GM18520 (cell line): Measurements from ENCODE around the gene CCRL2.

ENCODE experiments used
- ATAC-seq: cut with Tn5 transposase; IDR thresholded peaks from one replicate; pipeline ENCODE4 v1.9.1; 2021; ENCODE audit not compliant: unreplicated experiment

Gene CCRL2

GRCh38 chr3:46406788-46407611, at the start of gene CCRL2, which contains the start of gene CCR5AS:
TSS of gene CCRL2 (plus strand) at chr3:46407259. CDS start at chr3:46408080, 821 bp downstream.
TSS of gene CCR5AS (minus strand) at chr3:46407066.
- no peak for ATAC-seq

- ATAC-seq = no peak
Observed at GRCh38 chr3:46358466-46358865, 48.6 kb upstream of the CCRL2 start.

GRCh38 chr3:46359733-46360493, 47.1 kb upstream of the CCRL2 start:
- no peak for ATAC-seq

GRCh38 chr3:46360907-46361306, 46.2 kb upstream of the CCRL2 start:
- no peak for ATAC-seq

- ATAC-seq = no peak
Observed at GRCh38 chr3:46361408-46362283, 45.4 kb upstream of the CCRL2 start.

GRCh38 chr3:46365041-46365440, 42.0 kb upstream of the CCRL2 start:
- no peak for ATAC-seq

- no peak for ATAC-seq
Observed at GRCh38 chr3:46365737-46366524, 41.1 kb upstream of the CCRL2 start.

- no peak for ATAC-seq
Observed at GRCh38 chr3:46367811-46368210, 39.2 kb upstream of the CCRL2 start.

GRCh38 chr3:46368569-46368968, 38.5 kb upstream of the CCRL2 start:
- no peak for ATAC-seq

GRCh38 chr3:46369151-46369550, 37.9 kb upstream of the CCRL2 start:
- ATAC-seq = no peak

- peak; percentile 63 for ATAC-seq
Observed at GRCh38 chr3:46369675-46370132, 37.4 kb upstream of the CCRL2 start.

GRCh38 chr3:46370839-46371518, 36.1 kb upstream of the CCRL2 start, which contains the start of gene CCR5:
TSS of gene CCR5 (plus strand) at chr3:46370946. CDS start at chr3:46372903, 1,957 bp downstream.
- no peak for ATAC-seq

- ATAC-seq = no peak
Observed at GRCh38 chr3:46371519-46372340, 35.3 kb upstream of the CCRL2 start.

GRCh38 chr3:46372492-46373359, 34.3 kb upstream of the CCRL2 start:
- no peak for ATAC-seq

- no peak for ATAC-seq
Observed at GRCh38 chr3:46374755-46375154, 32.3 kb upstream of the CCRL2 start.

GRCh38 chr3:46375218-46375617, 31.8 kb upstream of the CCRL2 start:
- no peak for ATAC-seq

- ATAC-seq = no peak
Observed at GRCh38 chr3:46375814-46376213, 31.2 kb upstream of the CCRL2 start.
